ENCODE data around the gene NKX1-1.

The NKX1-1 gene

GRCh38 chr4:1409079-1409478, 2.8 kb upstream of the NKX1-1 start:
- Histone ChIP-seq H3K4me1 (ENCODE audit: low read length) (no peaks in the 10 kb centered on the region), H3K27me3 (replicated peaks; ENCODE audit: insufficient read depth, low read length) (no peaks in the 10 kb centered on the region), H4K20me1 (ENCODE audit: insufficient read depth, low read length) (no peaks in the 10 kb centered on the region)

GRCh38 chr4:1408418-1408817, 2.2 kb upstream of the NKX1-1 start:
- H3K4me3 ChIP-seq (ENCODE audit: low read length) = no peak overlapping the region
- no peak overlapping the region for H3K9ac ChIP-seq (ENCODE audit: low read length)
- no peaks in the 10 kb centered on the region for H3F3A ChIP-seq (ENCODE audit: insufficient read depth, low read length)
- no peaks in the 10 kb centered on the region for H3K9me2 ChIP-seq (replicated peaks; ENCODE audit: insufficient read depth, low read length)
- H3K27ac ChIP-seq (ENCODE audit: low read length) = no peak overlapping the region
- TF ChIP-seq CTCF (IDR thresholded peaks at IDR 0.05; ENCODE audit: low read length) (no peak), EZH2 (optimal IDR thresholded peaks at IDR 0.05; ENCODE audit: low read depth, low read length) (no peak), EZH2phosphoT487 (IDR thresholded peaks at IDR 0.05; ENCODE audit: low read length) (no peak)
- H3K36me3 ChIP-seq (replicated peaks; ENCODE audit: insufficient read depth, low read length) = no peaks in the 10 kb centered on the region
- H4K20me1 ChIP-seq (ENCODE audit: insufficient read depth, low read length) = no peaks in the 10 kb centered on the region
- H3K79me2 ChIP-seq (ENCODE audit: low read length) = no peaks in the 10 kb centered on the region
- no peak for DNase-seq
- no peak overlapping the region for H3K4me2 ChIP-seq (ENCODE audit: low read depth, low read length)
- no peaks in the 10 kb centered on the region for H3K9me3 ChIP-seq (replicated peaks; ENCODE audit: insufficient read depth, low read length)
- no peak overlapping the region for H2AFZ ChIP-seq (ENCODE audit: low read length)
- no peaks in the 10 kb centered on the region for H3K27me3 ChIP-seq (replicated peaks; ENCODE audit: insufficient read depth, low read length)
- H3K4me1 ChIP-seq (ENCODE audit: low read length) = no peaks in the 10 kb centered on the region

More at GRCh38 chr4:1409079-1409478, 2.8 kb upstream of the NKX1-1 start:
- Histone ChIP-seq H3K4me2 (ENCODE audit: low read depth, low read length) (no peak overlapping the region), H3K4me3 (ENCODE audit: low read length) (no peak overlapping the region), H3K9me2 (replicated peaks; ENCODE audit: insufficient read depth, low read length) (no peaks in the 10 kb centered on the region), H2AFZ (ENCODE audit: low read length) (no peak overlapping the region), H3K27ac (ENCODE audit: low read length) (no peak overlapping the region), H3K9me3 (replicated peaks; ENCODE audit: insufficient read depth, low read length) (no peaks in the 10 kb centered on the region), H3K36me3 (replicated peaks; ENCODE audit: insufficient read depth, low read length) (no peaks in the 10 kb centered on the region), H3K9ac (ENCODE audit: low read length) (no peak overlapping the region), H3K79me2 (ENCODE audit: low read length) (no peaks in the 10 kb centered on the region), H3F3A (ENCODE audit: insufficient read depth, low read length) (no peaks in the 10 kb centered on the region)
- no peak for DNase-seq
- no peak for TF ChIP-seq EZH2 (optimal IDR thresholded peaks at IDR 0.05; ENCODE audit: low read depth, low read length)
- TF ChIP-seq EZH2phosphoT487 (IDR thresholded peaks at IDR 0.05; ENCODE audit: low read length) = no peak
- no peak for TF ChIP-seq CTCF (IDR thresholded peaks at IDR 0.05; ENCODE audit: low read length)

GRCh38 chr4:1407657-1408333, 1.6 kb upstream of the NKX1-1 start:
- no peak overlapping the region for H3K9ac ChIP-seq (ENCODE audit: low read length)
- H3K9me3 ChIP-seq (replicated peaks; ENCODE audit: insufficient read depth, low read length) = no peaks in the 10 kb centered on the region
- H3K4me3 ChIP-seq (ENCODE audit: low read length) = no peak overlapping the region
- TF ChIP-seq EZH2phosphoT487 (IDR thresholded peaks at IDR 0.05; ENCODE audit: low read length) = no peak
- TF ChIP-seq CTCF (IDR thresholded peaks at IDR 0.05; ENCODE audit: low read length) = no peak
- no peak for TF ChIP-seq EZH2 (optimal IDR thresholded peaks at IDR 0.05; ENCODE audit: low read depth, low read length)
- no peak overlapping the region for H2AFZ ChIP-seq (ENCODE audit: low read length)
- no peaks in the 10 kb centered on the region for H3K27me3 ChIP-seq (replicated peaks; ENCODE audit: insufficient read depth, low read length)
- H3K27ac ChIP-seq (ENCODE audit: low read length) = no peak overlapping the region
- H3K4me1 ChIP-seq (ENCODE audit: low read length) = no peaks in the 10 kb centered on the region
- H3K36me3 ChIP-seq (replicated peaks; ENCODE audit: insufficient read depth, low read length) = no peaks in the 10 kb centered on the region
- no peaks in the 10 kb centered on the region for H3F3A ChIP-seq (ENCODE audit: insufficient read depth, low read length)
- DNase-seq = no peak
- H3K4me2 ChIP-seq (ENCODE audit: low read depth, low read length) = no peak overlapping the region
- H3K79me2 ChIP-seq (ENCODE audit: low read length) = no peaks in the 10 kb centered on the region
- H3K9me2 ChIP-seq (replicated peaks; ENCODE audit: insufficient read depth, low read length) = no peaks in the 10 kb centered on the region
- H4K20me1 ChIP-seq (ENCODE audit: insufficient read depth, low read length) = no peaks in the 10 kb centered on the region

All from MM.1S (cell line).